Endodermal cell (in vitro differentiated cells): ENCODE measurements around the gene PTPRM. TPM values are rescaled to one million over a fixed set of nuclear protein-coding genes. Genes with fewer than 3 reads are reported as not detected.

ENCODE experiments used
- DNase-seq: peaks from one replicate; pipeline ENCODE4 v3.0.0-alpha.2; 2017
- H3K27ac ChIP-seq: 2 replicates; pipeline ENCODE4 v1.5.1; 2013; ENCODE audit warnings: mild to moderate bottlenecking, low read depth, low read length, moderate library complexity
- H3K27me3 ChIP-seq: 2 replicates; pipeline ENCODE4 v1.6.1; 2013; ENCODE audit warnings: mild to moderate bottlenecking, low read length, moderate library complexity; ENCODE audit not compliant: insufficient read depth, control insufficient read depth, poor library complexity, severe bottlenecking
- H3K36me3 ChIP-seq: 2 replicates; pipeline ENCODE4 v1.7.0; 2013; ENCODE audit warnings: mild to moderate bottlenecking, low read length, moderate library complexity; ENCODE audit not compliant: control insufficient read depth, insufficient read depth
- H3K4me1 ChIP-seq: one replicate; pipeline ENCODE4 v1.7.0; 2013; ENCODE audit warnings: low read length; ENCODE audit not compliant: control insufficient read depth, insufficient read depth
- H3K4me3 ChIP-seq: 2 replicates; pipeline ENCODE4 v1.5.1; 2013; ENCODE audit warnings: mild to moderate bottlenecking, low read length, moderate library complexity
- H3K9ac ChIP-seq: 2 replicates; pipeline ENCODE4 v1.6.1; 2013; ENCODE audit warnings: mild to moderate bottlenecking, low read length, moderate library complexity; ENCODE audit not compliant: poor library complexity, severe bottlenecking; ENCODE audit errors: extremely low read depth
- H3K9me3 ChIP-seq: 2 replicates; pipeline ENCODE4 v1.6.1; 2013; ENCODE audit warnings: mild to moderate bottlenecking, low read length, moderate library complexity; ENCODE audit not compliant: control insufficient read depth
- H3K27ac Mint-ChIP-seq: 2 replicates; pipeline ENCODE4 v1.8.0; 2020; ENCODE audit warnings: mixed read lengths
- H3K27me3 Mint-ChIP-seq: 2 replicates; pipeline ENCODE4 v1.8.0; 2021; ENCODE audit warnings: mild to moderate bottlenecking, mixed read lengths; ENCODE audit not compliant: insufficient read depth
- H3K36me3 Mint-ChIP-seq: 2 replicates; pipeline ENCODE4 v1.8.0; 2020; ENCODE audit warnings: low read depth, mixed read lengths
- H3K4me1 Mint-ChIP-seq: 2 replicates; pipeline ENCODE4 v1.8.0; 2020; ENCODE audit warnings: mixed read lengths
- H3K4me3 Mint-ChIP-seq: 2 replicates; pipeline ENCODE4 v1.8.0; 2020; ENCODE audit warnings: mild to moderate bottlenecking, moderate library complexity, mixed read lengths
- H3K9me3 Mint-ChIP-seq: 2 replicates; pipeline ENCODE4 v1.8.0; 2020; ENCODE audit warnings: mild to moderate bottlenecking, mixed read lengths
- CTCF ChIP-seq: fragments of 200-600 bp; sonication (generic); conservative IDR thresholded peaks from 2 replicates; pipeline ENCODE4 v1.5.0; 2021; ENCODE audit warnings: antibody characterized with exemption, mild to moderate bottlenecking
- WGBS, 2 experiments: methylation state at CpG; one replicate each; pipeline versions ENCODE4 v1.1.5 to v1.1.7; 2013; ENCODE audit warnings: missing lambda C conversion rate in 2 of 2, mixed read lengths in 1 of 2; ENCODE audit not compliant: insufficient coverage in 1 of 2, insufficient read length in 1 of 2; 5-methylcytosine and 5-hydroxymethylcytosine counted together
- total RNA-seq, 2 donors: library from RNA; stranded (reverse); fragmentation: NEBNext Ultra II Directional in 1 of 2; extraction: Animal tissue kit (Norgen Biotek cat#: 25700) in 1 of 2; gene quantifications; 2 replicates in 1 of 2; 3 replicates in 1 of 2; pipeline ENCODE4 v1.2.1, GENCODE V29; 2021

PTPRM gene
- total RNA-seq, 2 donors from 2014 or later: 47.2 to 57.6 TPM

GRCh38 chr18:7737550-7737949 lies 170.4 kb downstream of the PTPRM start:
- Histone ChIP-seq H3K27me3 (no peaks in the 10 kb centered on the region), H3K4me3 (no peak overlapping the region), H3K4me1 (peaks cover 22% of the 10 kb centered on the region), H3K27ac (no peak overlapping the region), H3K9me3 (peaks cover 10% of the 10 kb centered on the region), H3K9ac (no peak overlapping the region), H3K36me3 (peaks cover 5% of the 10 kb centered on the region)
- Mint-ChIP-seq H3K9me3 (peaks cover 12% of the 10 kb centered on the region), H3K27ac (peak overlapping the region; percentile 79), H3K4me3 (no peak overlapping the region), H3K36me3 (peaks cover 6% of the 10 kb centered on the region), H3K4me1 (peaks cover 52% of the 10 kb centered on the region), H3K27me3 (no peaks in the 10 kb centered on the region)
- WGBS, 2 experiments: 95 to 100% methylated on average over 2 of the region's 2 CpGs
- DNase-seq: no peak
- TF ChIP-seq CTCF: no peak

- H3K36me3 ChIP-seq: no peaks in the 10 kb centered on the region
- Mint-ChIP-seq H3K27ac (peak overlapping the region; percentile 87), H3K4me1 (peaks cover 32% of the 10 kb centered on the region), H3K27me3 (no peaks in the 10 kb centered on the region), H3K36me3 (peaks cover 14% of the 10 kb centered on the region), H3K9me3 (peaks cover 16% of the 10 kb centered on the region), H3K4me3 (no peak overlapping the region)
- no peaks in the 10 kb centered on the region for H3K27me3 ChIP-seq
- H3K4me1 ChIP-seq: peaks cover 7% of the 10 kb centered on the region
- peak overlapping the region; percentile 57 for H3K27ac ChIP-seq
- H3K4me3 ChIP-seq: no peak overlapping the region
- DNase-seq: no peak
- 72 to 85% methylated on average over 2 to 3 of the region's 3 CpGs for WGBS, 2 experiments
- H3K9me3 ChIP-seq: peaks cover 19% of the 10 kb centered on the region
- no peak for TF ChIP-seq CTCF
- H3K9ac ChIP-seq: no peak overlapping the region
Observed at GRCh38 chr18:7740821-7741220, 173.7 kb downstream of the PTPRM start.

- DNase-seq: no peak
- H3K27ac Mint-ChIP-seq: peak overlapping the region; percentile 87
- H3K4me1 Mint-ChIP-seq: peaks cover 26% of the 10 kb centered on the region
- H3K4me3 ChIP-seq: no peak overlapping the region
- H3K9me3 Mint-ChIP-seq: peaks cover 23% of the 10 kb centered on the region
- TF ChIP-seq CTCF: no peak
- H3K27me3 Mint-ChIP-seq: no peaks in the 10 kb centered on the region
- H3K36me3 Mint-ChIP-seq: peaks cover 19% of the 10 kb centered on the region
- H3K36me3 ChIP-seq: no peaks in the 10 kb centered on the region
- no peaks in the 10 kb centered on the region for H3K27me3 ChIP-seq
- H3K4me1 ChIP-seq: peaks cover 4% of the 10 kb centered on the region
- H3K9me3 ChIP-seq: peaks cover 27% of the 10 kb centered on the region
- H3K9ac ChIP-seq: no peak overlapping the region
- H3K4me3 Mint-ChIP-seq: no peak overlapping the region
- H3K27ac ChIP-seq: no peak overlapping the region
Observed at GRCh38 chr18:7741640-7742039, 174.5 kb downstream of the PTPRM start.
